ENCODE data around the gene ATG7.

The ATG7 gene

GRCh38 chr3:11302444-11302843 is 30.2 kb downstream of the ATG7 start:
- no peaks in the 10 kb centered on the region for H3K27me3 ChIP-seq (ENCODE audit: control insufficient read depth in 1 of 2, insufficient read depth in 2 of 2, low read length in 2 of 2)
- no peak overlapping the region for H3K27ac ChIP-seq (ENCODE audit: low read depth, low read length)
- no peaks in the 10 kb centered on the region for H3K9me3 ChIP-seq (ENCODE audit: low read length)

GRCh38 chr3:11304175-11304574 is 32.0 kb downstream of the ATG7 start:
- Histone ChIP-seq H3K4me3 (ENCODE audit: low read depth in 1 of 2, low read length in 2 of 2) (no peak overlapping the region), H3K4me1 (ENCODE audit: insufficient read depth, low read length) (no peaks in the 10 kb centered on the region), H3K27ac (ENCODE audit: low read depth, low read length) (no peak overlapping the region), H3K9me3 (ENCODE audit: low read length) (no peaks in the 10 kb centered on the region), H3K36me3 (ENCODE audit: insufficient read depth, low read length) (peaks cover 60% of the 10 kb centered on the region), H3K27me3 (ENCODE audit: control insufficient read depth in 1 of 2, insufficient read depth in 2 of 2, low read length in 2 of 2) (no peaks in the 10 kb centered on the region), H3K9ac (ENCODE audit: low read length) (no peak overlapping the region)

More at GRCh38 chr3:11302444-11302843, 30.2 kb downstream of the ATG7 start:
- Histone ChIP-seq H3K4me1 (ENCODE audit: insufficient read depth, low read length) (no peaks in the 10 kb centered on the region), H3K9ac (ENCODE audit: low read length) (no peak overlapping the region), H3K36me3 (ENCODE audit: insufficient read depth, low read length) (peaks cover 55% of the 10 kb centered on the region), H3K4me3 (ENCODE audit: low read depth in 1 of 2, low read length in 2 of 2) (no peak overlapping the region)

GRCh38 chr3:11305509-11305908 is 33.3 kb downstream of the ATG7 start:
- no peak overlapping the region for H3K9ac ChIP-seq (ENCODE audit: low read length)
- H3K27ac ChIP-seq (ENCODE audit: low read depth, low read length): no peak overlapping the region
- no peak overlapping the region for H3K4me3 ChIP-seq (ENCODE audit: low read depth in 1 of 2, low read length in 2 of 2)
- no peaks in the 10 kb centered on the region for H3K9me3 ChIP-seq (ENCODE audit: low read length)
- no peaks in the 10 kb centered on the region for H3K4me1 ChIP-seq (ENCODE audit: insufficient read depth, low read length)
- H3K27me3 ChIP-seq (ENCODE audit: control insufficient read depth in 1 of 2, insufficient read depth in 2 of 2, low read length in 2 of 2): no peaks in the 10 kb centered on the region
- peaks cover 53% of the 10 kb centered on the region for H3K36me3 ChIP-seq (ENCODE audit: insufficient read depth, low read length)

- Histone ChIP-seq H3K4me1 (ENCODE audit: insufficient read depth, low read length) (no peaks in the 10 kb centered on the region), H3K4me3 (ENCODE audit: low read depth in 1 of 2, low read length in 2 of 2) (no peak overlapping the region), H3K9ac (ENCODE audit: low read length) (no peak overlapping the region), H3K27ac (ENCODE audit: low read depth, low read length) (no peak overlapping the region), H3K27me3 (ENCODE audit: control insufficient read depth in 1 of 2, insufficient read depth in 2 of 2, low read length in 2 of 2) (no peaks in the 10 kb centered on the region), H3K36me3 (ENCODE audit: insufficient read depth, low read length) (peaks cover 48% of the 10 kb centered on the region), H3K9me3 (ENCODE audit: low read length) (no peaks in the 10 kb centered on the region)
Measured at GRCh38 chr3:11306817-11307589, 34.8 kb downstream of the ATG7 start.

GRCh38 chr3:11307830-11308432 is 35.7 kb downstream of the ATG7 start:
- Histone ChIP-seq H3K36me3 (ENCODE audit: insufficient read depth, low read length) (peaks cover 45% of the 10 kb centered on the region), H3K27me3 (ENCODE audit: control insufficient read depth in 1 of 2, insufficient read depth in 2 of 2, low read length in 2 of 2) (no peaks in the 10 kb centered on the region), H3K4me3 (ENCODE audit: low read depth in 1 of 2, low read length in 2 of 2) (no peak overlapping the region), H3K9ac (ENCODE audit: low read length) (no peak overlapping the region), H3K9me3 (ENCODE audit: low read length) (no peaks in the 10 kb centered on the region), H3K4me1 (ENCODE audit: insufficient read depth, low read length) (no peaks in the 10 kb centered on the region), H3K27ac (ENCODE audit: low read depth, low read length) (no peak overlapping the region)

GRCh38 chr3:11310258-11310657 is 38.1 kb downstream of the ATG7 start:
- no peak overlapping the region for H3K4me3 ChIP-seq (ENCODE audit: low read depth in 1 of 2, low read length in 2 of 2)
- no peak overlapping the region for H3K27ac ChIP-seq (ENCODE audit: low read depth, low read length)
- no peaks in the 10 kb centered on the region for H3K9me3 ChIP-seq (ENCODE audit: low read length)
- H3K27me3 ChIP-seq (ENCODE audit: control insufficient read depth in 1 of 2, insufficient read depth in 2 of 2, low read length in 2 of 2): no peaks in the 10 kb centered on the region
- H3K4me1 ChIP-seq (ENCODE audit: insufficient read depth, low read length): no peaks in the 10 kb centered on the region
- H3K36me3 ChIP-seq (ENCODE audit: insufficient read depth, low read length): peaks cover 64% of the 10 kb centered on the region
- H3K9ac ChIP-seq (ENCODE audit: low read length): no peak overlapping the region

- Histone ChIP-seq H3K36me3 (ENCODE audit: insufficient read depth, low read length) (peaks cover 69% of the 10 kb centered on the region), H3K4me1 (ENCODE audit: insufficient read depth, low read length) (no peaks in the 10 kb centered on the region), H3K27ac (ENCODE audit: low read depth, low read length) (no peak overlapping the region), H3K4me3 (ENCODE audit: low read depth in 1 of 2, low read length in 2 of 2) (no peak overlapping the region), H3K27me3 (ENCODE audit: control insufficient read depth in 1 of 2, insufficient read depth in 2 of 2, low read length in 2 of 2) (no peaks in the 10 kb centered on the region), H3K9me3 (ENCODE audit: low read length) (no peaks in the 10 kb centered on the region), H3K9ac (ENCODE audit: low read length) (no peak overlapping the region)
Measured at GRCh38 chr3:11312166-11312565, 40.0 kb downstream of the ATG7 start.

- Histone ChIP-seq H3K9me3 (ENCODE audit: low read length) (no peaks in the 10 kb centered on the region), H3K27me3 (ENCODE audit: control insufficient read depth in 1 of 2, insufficient read depth in 2 of 2, low read length in 2 of 2) (no peaks in the 10 kb centered on the region), H3K9ac (ENCODE audit: low read length) (no peak overlapping the region), H3K4me3 (ENCODE audit: low read depth in 1 of 2, low read length in 2 of 2) (no peak overlapping the region), H3K4me1 (ENCODE audit: insufficient read depth, low read length) (no peaks in the 10 kb centered on the region), H3K27ac (ENCODE audit: low read depth, low read length) (no peak overlapping the region), H3K36me3 (ENCODE audit: insufficient read depth, low read length) (peaks cover 68% of the 10 kb centered on the region)
Measured at GRCh38 chr3:11317300-11317699, 45.1 kb downstream of the ATG7 start.

- no peak overlapping the region for H3K27ac ChIP-seq (ENCODE audit: low read depth, low read length)
- H3K9me3 ChIP-seq (ENCODE audit: low read length): no peaks in the 10 kb centered on the region
- H3K4me1 ChIP-seq (ENCODE audit: insufficient read depth, low read length): peaks cover 7% of the 10 kb centered on the region
- no peaks in the 10 kb centered on the region for H3K27me3 ChIP-seq (ENCODE audit: control insufficient read depth in 1 of 2, insufficient read depth in 2 of 2, low read length in 2 of 2)
- H3K36me3 ChIP-seq (ENCODE audit: insufficient read depth, low read length): peaks cover 37% of the 10 kb centered on the region
- no peak overlapping the region for H3K9ac ChIP-seq (ENCODE audit: low read length)
- no peak overlapping the region for H3K4me3 ChIP-seq (ENCODE audit: low read depth in 1 of 2, low read length in 2 of 2)
Measured at GRCh38 chr3:11322931-11323330, 50.7 kb downstream of the ATG7 start.

- H3K4me1 ChIP-seq (ENCODE audit: insufficient read depth, low read length): peaks cover 7% of the 10 kb centered on the region
- H3K27ac ChIP-seq (ENCODE audit: low read depth, low read length): no peak overlapping the region
- H3K9me3 ChIP-seq (ENCODE audit: low read length): no peaks in the 10 kb centered on the region
- no peak overlapping the region for H3K9ac ChIP-seq (ENCODE audit: low read length)
- H3K4me3 ChIP-seq (ENCODE audit: low read depth in 1 of 2, low read length in 2 of 2): no peak overlapping the region
- H3K36me3 ChIP-seq (ENCODE audit: insufficient read depth, low read length): peaks cover 29% of the 10 kb centered on the region
- no peaks in the 10 kb centered on the region for H3K27me3 ChIP-seq (ENCODE audit: control insufficient read depth in 1 of 2, insufficient read depth in 2 of 2, low read length in 2 of 2)
Measured at GRCh38 chr3:11323813-11324212, 51.6 kb downstream of the ATG7 start.

- Histone ChIP-seq H3K27ac (ENCODE audit: low read depth, low read length) (no peak overlapping the region), H3K9me3 (ENCODE audit: low read length) (no peaks in the 10 kb centered on the region), H3K36me3 (ENCODE audit: insufficient read depth, low read length) (peaks cover 25% of the 10 kb centered on the region), H3K4me3 (ENCODE audit: low read depth in 1 of 2, low read length in 2 of 2) (no peak overlapping the region), H3K4me1 (ENCODE audit: insufficient read depth, low read length) (peaks cover 7% of the 10 kb centered on the region), H3K27me3 (ENCODE audit: control insufficient read depth in 1 of 2, insufficient read depth in 2 of 2, low read length in 2 of 2) (no peaks in the 10 kb centered on the region), H3K9ac (ENCODE audit: low read length) (no peak overlapping the region)
Measured at GRCh38 chr3:11327619-11328018, 55.4 kb downstream of the ATG7 start.
